Fibroblast of skin of abdomen (primary cell): ENCODE results near the gene CLASRP.

Experiments
- DNase-seq: peaks from one replicate; pipeline ENCODE4 v3.0.0-alpha.2; 2013

CLASRP gene

GRCh38 chr19:45063851-45064801, 25.3 kb downstream of the CLASRP start:
- DNase-seq, result no peak

GRCh38 chr19:45066921-45067661, 28.2 kb downstream of the CLASRP start:
- no peak for DNase-seq

GRCh38 chr19:45068041-45068440, 29.2 kb downstream of the CLASRP start:
- no peak for DNase-seq

- DNase-seq, result no peak
These were observed 30.2 kb downstream of the CLASRP start for GRCh38 chr19:45069056-45069455.

- DNase-seq, result no peak
These were observed 31.4 kb downstream of the CLASRP start for GRCh38 chr19:45070214-45070613.

GRCh38 chr19:45070861-45071544, 32.2 kb downstream of the CLASRP start:
- no peak for DNase-seq

GRCh38 chr19:45071545-45071938, 32.7 kb downstream of the CLASRP start:
- DNase-seq, result no peak

- DNase-seq, result no peak
These were observed 33.3 kb downstream of the CLASRP start for GRCh38 chr19:45071969-45072790.

GRCh38 chr19:45074744-45075300, 36.0 kb downstream of the CLASRP start:
- DNase-seq, result no peak

GRCh38 chr19:45075301-45076028, 36.6 kb downstream of the CLASRP start:
- no peak for DNase-seq

- DNase-seq, result peak; percentile 28
These were observed 37.4 kb downstream of the CLASRP start, which contains the start of gene ZNF296 for GRCh38 chr19:45076029-45076850. ZNF296 (minus strand) TSS chr19:45076478; CDS start chr19:45076373, 105 bp downstream.

GRCh38 chr19:45076851-45077730, 38.2 kb downstream of the CLASRP start:
- no peak for DNase-seq

- no peak for DNase-seq
These were observed 39.7 kb downstream of the CLASRP start for GRCh38 chr19:45078390-45079062.

- peak; percentile 76 for DNase-seq
These were observed 40.4 kb downstream of the CLASRP start, which contains the start of gene GEMIN7 for GRCh38 chr19:45079063-45079910. GEMIN7 (plus strand) TSS chr19:45079260; CDS start chr19:45090115, 10,855 bp downstream.

GRCh38 chr19:45079911-45080370, 41.1 kb downstream of the CLASRP start:
- DNase-seq, result no peak

GRCh38 chr19:45082170-45082569, 43.3 kb downstream of the CLASRP start:
- DNase-seq, result no peak

GRCh38 chr19:45086480-45086879, 47.6 kb downstream of the CLASRP start:
- no peak for DNase-seq
